ENCODE results near the gene HERC2. TPM values are rescaled to one million over a fixed set of nuclear protein-coding genes. Genes with fewer than 3 reads are reported as not detected.
A peak's percentile ranks its signal among the peaks of the same experiment; 100 is the strongest.

The HERC2 gene
- total RNA-seq, 1 experiment from 2014 or later: 19.7 TPM

DNA sequence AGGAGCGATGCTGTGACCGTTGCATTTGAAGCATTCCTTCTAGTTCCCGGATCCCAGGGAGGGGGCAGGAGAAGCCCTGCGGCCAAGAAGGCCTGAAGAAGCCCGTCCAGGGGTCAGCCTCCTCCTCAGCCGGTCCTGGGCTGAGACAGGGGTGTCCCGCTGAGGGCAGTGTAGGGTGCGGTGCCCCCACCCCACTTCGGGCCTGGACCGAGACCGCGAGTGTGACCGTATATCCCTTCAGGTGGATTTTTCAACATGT is 225.6 kb downstream of the HERC2 start:
- H3K27ac Mint-ChIP-seq (ENCODE audit: unreplicated experiment): no peak overlapping the region
- no peaks in the 10 kb centered on the region for H3K4me1 Mint-ChIP-seq (ENCODE audit: low read depth, unreplicated experiment)
- CTCF ChIA-PET: no interaction called here
- TF ChIP-seq, protein P1, sequence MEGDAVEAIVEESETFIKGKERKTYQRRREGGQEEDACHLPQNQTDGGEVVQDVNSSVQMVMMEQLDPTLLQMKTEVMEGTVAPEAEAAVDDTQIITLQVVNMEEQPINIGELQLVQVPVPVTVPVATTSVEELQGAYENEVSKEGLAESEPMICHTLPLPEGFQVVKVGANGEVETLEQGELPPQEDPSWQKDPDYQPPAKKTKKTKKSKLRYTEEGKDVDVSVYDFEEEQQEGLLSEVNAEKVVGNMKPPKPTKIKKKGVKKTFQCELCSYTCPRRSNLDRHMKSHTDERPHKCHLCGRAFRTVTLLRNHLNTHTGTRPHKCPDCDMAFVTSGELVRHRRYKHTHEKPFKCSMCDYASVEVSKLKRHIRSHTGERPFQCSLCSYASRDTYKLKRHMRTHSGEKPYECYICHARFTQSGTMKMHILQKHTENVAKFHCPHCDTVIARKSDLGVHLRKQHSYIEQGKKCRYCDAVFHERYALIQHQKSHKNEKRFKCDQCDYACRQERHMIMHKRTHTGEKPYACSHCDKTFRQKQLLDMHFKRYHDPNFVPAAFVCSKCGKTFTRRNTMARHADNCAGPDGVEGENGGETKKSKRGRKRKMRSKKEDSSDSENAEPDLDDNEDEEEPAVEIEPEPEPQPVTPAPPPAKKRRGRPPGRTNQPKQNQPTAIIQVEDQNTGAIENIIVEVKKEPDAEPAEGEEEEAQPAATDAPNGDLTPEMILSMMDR (IDR thresholded peaks at IDR 0.05; ENCODE audit: unreplicated experiment): no peak
- no peak for DNase-seq
- no peaks in the 10 kb centered on the region for H3K9me3 Mint-ChIP-seq (ENCODE audit: low read depth, unreplicated experiment)
- intact Hi-C loops (cut with micrococcal nuclease; ENCODE audit: unreplicated experiment): no loop called here
- peaks cover 15% of the 10 kb centered on the region for H3K27me3 Mint-ChIP-seq (ENCODE audit: unreplicated experiment)
- no peaks in the 10 kb centered on the region for H3K36me3 Mint-ChIP-seq (ENCODE audit: insufficient read depth, unreplicated experiment)
- H3K4me3 Mint-ChIP-seq (ENCODE audit: low read depth, unreplicated experiment): peak overlapping the region; percentile 62
- BruUV-seq (replicated peaks): no TSS peak

DNA sequence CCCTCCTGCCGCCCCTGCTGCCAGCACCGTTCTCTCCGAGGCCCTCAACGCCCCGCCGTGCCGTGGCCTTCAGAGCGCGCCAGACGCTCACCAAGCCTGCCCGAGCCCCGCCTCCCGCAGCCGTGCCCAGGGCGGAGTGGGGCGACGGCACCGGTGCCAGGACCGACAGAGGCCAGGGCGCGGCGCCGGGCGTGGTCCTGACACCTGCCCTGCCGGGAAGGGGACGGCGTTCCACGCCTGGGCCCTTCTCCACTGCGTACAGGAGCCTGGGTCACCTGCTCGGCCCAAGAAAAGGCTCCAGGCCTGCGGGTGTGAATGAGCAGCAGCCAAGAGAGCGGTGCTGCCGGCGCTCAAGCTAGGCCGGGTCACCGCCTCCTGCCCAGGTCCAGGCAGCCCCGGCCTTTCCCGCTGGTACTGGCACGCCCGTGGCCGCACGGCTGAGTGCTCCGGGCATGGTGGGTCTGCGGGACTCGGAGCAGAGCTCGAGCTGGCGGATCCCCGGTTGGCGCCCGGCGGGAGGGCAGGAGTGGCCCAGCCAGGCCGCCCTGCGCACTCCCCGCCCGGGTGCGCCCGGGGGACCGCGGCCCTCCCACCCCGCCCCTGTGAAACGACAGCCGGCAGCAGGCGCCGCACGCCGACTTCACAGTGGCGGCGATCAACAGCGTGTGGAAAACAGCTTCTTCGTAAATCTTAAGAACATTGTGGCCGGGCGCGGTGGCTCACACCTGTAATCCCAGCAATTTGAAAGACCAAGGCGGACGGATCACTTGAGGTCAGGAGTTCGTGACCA is 227.1 kb downstream of the HERC2 start:
- BruUV-seq (replicated peaks): no TSS peak
- no peaks in the 10 kb centered on the region for H3K9me3 Mint-ChIP-seq (ENCODE audit: low read depth, unreplicated experiment)
- H3K36me3 Mint-ChIP-seq (ENCODE audit: insufficient read depth, unreplicated experiment): no peaks in the 10 kb centered on the region
- H3K27ac Mint-ChIP-seq (ENCODE audit: unreplicated experiment): no peak overlapping the region
- TF ChIP-seq, protein P1 (IDR thresholded peaks at IDR 0.05; ENCODE audit: unreplicated experiment): no peak
- intact Hi-C loops (cut with micrococcal nuclease; ENCODE audit: unreplicated experiment): no loop called here
- CTCF ChIA-PET: no interaction called here
- no peaks in the 10 kb centered on the region for H3K4me1 Mint-ChIP-seq (ENCODE audit: low read depth, unreplicated experiment)
- no peak overlapping the region for H3K4me3 Mint-ChIP-seq (ENCODE audit: low read depth, unreplicated experiment)
- DNase-seq: peak; percentile 1
- peaks cover 8% of the 10 kb centered on the region for H3K27me3 Mint-ChIP-seq (ENCODE audit: unreplicated experiment)

GRCh38 chr15:28093752-28094535 is 228.0 kb downstream of the HERC2 start:
- CTCF ChIA-PET: no interaction called here
- intact Hi-C loops (cut with micrococcal nuclease; ENCODE audit: unreplicated experiment): no loop called here

DNA sequence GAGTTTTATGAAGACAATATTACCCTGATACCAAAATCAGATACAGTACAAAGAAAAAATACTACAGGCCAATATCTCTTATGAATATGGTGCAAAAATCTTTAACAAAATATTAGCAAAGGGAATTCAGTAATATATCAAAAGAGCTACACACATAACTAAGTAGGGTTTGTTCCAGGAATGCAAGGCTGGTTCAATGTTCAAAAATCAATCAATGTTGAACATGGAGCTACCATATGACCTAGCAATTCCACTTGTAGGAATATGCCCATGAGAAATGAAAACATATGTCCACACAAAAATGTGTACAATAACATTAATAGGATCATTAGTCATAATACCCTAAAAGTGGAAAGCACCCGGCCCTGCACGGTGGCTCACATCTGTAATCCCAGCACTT is 230.7 kb downstream of the HERC2 start:
- intact Hi-C loops (cut with micrococcal nuclease; ENCODE audit: unreplicated experiment): no loop called here
- Mint-ChIP-seq H3K9me3 (ENCODE audit: low read depth, unreplicated experiment) (no peaks in the 10 kb centered on the region), H3K27ac (ENCODE audit: unreplicated experiment) (no peak overlapping the region), H3K27me3 (ENCODE audit: unreplicated experiment) (no peaks in the 10 kb centered on the region), H3K4me3 (ENCODE audit: low read depth, unreplicated experiment) (no peak overlapping the region), H3K36me3 (ENCODE audit: insufficient read depth, unreplicated experiment) (no peaks in the 10 kb centered on the region), H3K4me1 (ENCODE audit: low read depth, unreplicated experiment) (no peaks in the 10 kb centered on the region)
- TF ChIP-seq, protein P1 (IDR thresholded peaks at IDR 0.05; ENCODE audit: unreplicated experiment): no peak
- CTCF ChIA-PET: interaction anchor here (0.6 kb wide), 1 partner anchor 1045 kb away, joined by 3 read pairs; no protein-coding TSS in a partner anchor
- BruUV-seq (replicated peaks): no TSS peak
- no peak for DNase-seq

More at GRCh38 chr15:28093752-28094535, 228.0 kb downstream of the HERC2 start:
- no peaks in the 10 kb centered on the region for H3K9me3 Mint-ChIP-seq (ENCODE audit: low read depth, unreplicated experiment)
- no peaks in the 10 kb centered on the region for H3K36me3 Mint-ChIP-seq (ENCODE audit: insufficient read depth, unreplicated experiment)
- H3K4me1 Mint-ChIP-seq (ENCODE audit: low read depth, unreplicated experiment): no peaks in the 10 kb centered on the region
- DNase-seq: no peak
- TF ChIP-seq, protein P1 (IDR thresholded peaks at IDR 0.05; ENCODE audit: unreplicated experiment): no peak
- no TSS peak for BruUV-seq (replicated peaks)
- H3K27ac Mint-ChIP-seq (ENCODE audit: unreplicated experiment): no peak overlapping the region
- H3K27me3 Mint-ChIP-seq (ENCODE audit: unreplicated experiment): no peaks in the 10 kb centered on the region
- no peak overlapping the region for H3K4me3 Mint-ChIP-seq (ENCODE audit: low read depth, unreplicated experiment)

Measured in Calu3 (cell line).